ENCODE measurements around the gene BAZ1B. TPM values are rescaled to one million over a fixed set of nuclear protein-coding genes. Genes with fewer than 3 reads are reported as not detected.
A peak's percentile ranks its signal among the peaks of the same experiment; 100 is the strongest.
"Not testable (repeated sequence)": the region's sequence is repeated elsewhere in the genome, so short reads cannot be mapped to it uniquely, and the experiment has no call there.

BAZ1B gene
- total and polyA plus RNA-seq, 9 of the 15 experiments (the other 6 are each of a cell fraction or from before 2014, with no cell fraction given) = 15.0 to 134 (median 79.5) TPM

DNA sequence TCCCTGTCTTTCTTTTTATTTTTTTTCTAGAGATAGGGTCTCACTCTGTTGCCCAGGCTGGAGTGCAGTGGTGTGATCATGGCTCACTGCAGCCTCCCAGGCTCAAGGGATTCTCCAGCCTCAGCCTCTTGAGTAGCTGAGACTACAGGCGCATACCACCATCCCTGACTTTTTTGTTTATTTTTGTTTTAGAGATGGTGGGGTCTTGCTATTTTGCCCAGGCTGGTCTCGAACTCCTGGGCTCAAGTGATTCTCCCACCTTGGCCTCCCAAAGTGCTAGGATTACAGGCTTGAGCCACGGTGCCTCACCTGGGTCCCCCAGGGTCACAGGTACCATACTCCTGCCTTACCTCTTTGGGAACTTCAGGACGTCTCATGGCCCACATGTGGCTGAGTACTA is 91.6 kb downstream of the BAZ1B start:
- DNase-seq (ENCODE audit: extremely low read depth in 1 of 4, low spot score in 3 of 4); H2AFZ ChIP-seq (ENCODE audit: low read depth, low read length); ATAC-seq; H3K9ac ChIP-seq (ENCODE audit: insufficient read depth in 1 of 2, low read depth in 2 of 2, low read length in 2 of 2); POLR2A ChIA-PET; H3K4me2 ChIP-seq (ENCODE audit: insufficient read depth, low read length); H3K27ac ChIP-seq (ENCODE audit: extremely low read depth, low read depth, low read length); H3K9me1 ChIP-seq (ENCODE audit: control insufficient read depth, insufficient read depth, low read length); BruUV-seq (replicated peaks); CTCF ChIA-PET (ENCODE audit: low intra/inter-chr PET ratio); FAIRE-seq; H4K20me1 ChIP-seq (replicated peaks; ENCODE audit: control insufficient read depth, insufficient read depth, low read length); intact Hi-C loops (cut with micrococcal nuclease); H3K79me2 ChIP-seq (ENCODE audit: control insufficient read depth, insufficient read depth, low read length); H3K4me3 ChIP-seq; H3K9me3 ChIP-seq (replicated peaks; ENCODE audit: control insufficient read depth, insufficient read depth, low read depth, low read length); H3K36me3 ChIP-seq (ENCODE audit: control insufficient read depth, insufficient read depth, low read length): not testable (repeated sequence)
- in situ Hi-C loops (cut with MboI) = loop anchor here (5.0 to 25.0 kb wide), 2 partner anchors 113 to 1957 kb away; partner anchors contain the start of gene TRIM73
- Histone ChIP-seq H3K4me1 (replicated peaks in 1 of 2; ENCODE audit: control insufficient read depth in 2 of 2, insufficient read depth in 2 of 2, low read length in 2 of 2) (peaks cover 0 to 44% of the 10 kb centered on the region in 2 experiments; a peak in 2 of 5 replicates), H3K27me3 (ENCODE audit: control insufficient read depth in 2 of 2, insufficient read depth in 2 of 2, low read length in 2 of 2) (peaks cover 5 to 26% of the 10 kb centered on the region in 2 experiments; a peak in 4 of 5 replicates)
- TF ChIP-seq ZNF121 (CRISPR knock-in tag; conservative IDR thresholded peaks at IDR 0.05) (peak; percentile 95), BCOR (IDR thresholded peaks at IDR 0.05) (0 out of 2 replicates have a peak, but pooled peaks have one; percentile 12), KDM1A (IDR thresholded peaks at IDR 0.05) (peak in 1 of 2 experiments; percentile 53; a peak in 1 of 4 replicates), RBM25 (IDR thresholded peaks at IDR 0.05; ENCODE audit: low read depth, low read length, severe bottlenecking) (peak; percentile 16)
- 25% methylated on average over 4 of the region's 4 CpGs for WGBS (ENCODE audit: insufficient coverage, low coverage, missing lambda C conversion rate)

DNA sequence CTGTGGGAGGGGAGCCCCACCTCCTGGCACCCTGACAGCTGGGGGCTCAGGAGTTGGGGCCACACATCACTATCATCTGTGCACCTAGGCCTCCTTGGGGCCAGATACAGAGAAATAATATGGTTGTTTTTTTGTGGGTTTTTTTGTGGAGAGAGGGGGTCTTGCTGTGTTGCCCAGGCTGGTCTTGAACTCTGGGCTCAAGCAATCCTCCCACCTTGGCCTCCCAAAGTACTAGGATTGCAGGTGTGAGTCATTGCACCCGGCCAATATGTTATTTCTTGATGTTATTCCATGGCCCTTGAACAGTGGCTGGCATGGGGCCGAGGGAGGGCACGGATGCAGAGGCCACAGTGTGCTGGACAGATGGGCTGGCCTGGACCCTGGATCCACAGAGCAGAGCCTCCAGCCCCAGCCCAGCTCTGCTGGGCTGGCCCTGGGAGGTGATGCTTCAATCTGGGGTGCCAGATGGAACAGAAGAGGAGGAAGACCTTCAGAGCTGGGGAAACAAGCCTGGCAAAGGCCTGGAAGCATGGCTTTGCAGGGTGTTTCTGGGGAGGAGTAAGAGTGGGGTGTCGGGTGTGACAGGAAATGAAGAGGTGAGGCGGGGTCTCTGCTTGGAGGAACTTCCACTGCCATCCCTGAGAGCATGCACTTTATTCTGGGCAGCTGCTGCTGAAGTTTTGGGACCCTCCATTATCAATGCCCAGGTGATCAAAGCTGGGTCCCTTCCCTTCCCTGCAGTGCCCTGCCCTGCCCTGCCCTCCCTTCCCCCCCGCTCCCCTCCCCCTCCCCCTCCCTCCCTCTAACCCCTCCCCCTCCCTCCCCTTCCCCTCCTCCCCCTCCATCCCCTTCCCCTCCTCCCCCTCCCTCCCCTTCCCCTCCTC is 92.2 kb downstream of the BAZ1B start:
- Histone ChIP-seq H3K27me3 (ENCODE audit: control insufficient read depth in 2 of 2, insufficient read depth in 2 of 2, low read length in 2 of 2) (peaks cover 9 to 33% of the 10 kb centered on the region in 2 experiments; a peak in 4 of 5 replicates), H3K9ac (ENCODE audit: insufficient read depth in 1 of 2, low read depth in 2 of 2, low read length in 2 of 2) (no peak overlapping the region), H3K36me3 (ENCODE audit: control insufficient read depth, insufficient read depth, low read length) (no peaks in the 10 kb centered on the region), H3K9me3 (replicated peaks; ENCODE audit: control insufficient read depth, insufficient read depth, low read depth, low read length) (no peaks in the 10 kb centered on the region), H3K9me1 (ENCODE audit: control insufficient read depth, insufficient read depth, low read length) (no peaks in the 10 kb centered on the region), H3K27ac (ENCODE audit: extremely low read depth, low read depth, low read length) (no peak overlapping the region), H2AFZ (ENCODE audit: low read depth, low read length) (no peak overlapping the region), H3K4me1 (replicated peaks in 1 of 2; ENCODE audit: control insufficient read depth in 2 of 2, insufficient read depth in 2 of 2, low read length in 2 of 2) (peaks cover 0 to 38% of the 10 kb centered on the region in 2 experiments; a peak in 2 of 5 replicates), H3K4me3 (no peak overlapping the region), H4K20me1 (replicated peaks; ENCODE audit: control insufficient read depth, insufficient read depth, low read length) (no peaks in the 10 kb centered on the region), H3K79me2 (ENCODE audit: control insufficient read depth, insufficient read depth, low read length) (no peaks in the 10 kb centered on the region), H3K4me2 (ENCODE audit: insufficient read depth, low read length) (no peak overlapping the region)
- WGBS (ENCODE audit: insufficient coverage, low coverage, missing lambda C conversion rate) = 15% methylated on average over 5 of the region's 6 CpGs
- in situ Hi-C loops (cut with MboI) = loop anchor here (5.0 to 25.0 kb wide), 2 partner anchors 113 to 1957 kb away; partner anchors contain the start of gene TRIM73
- TF ChIP-seq ZNF121 (CRISPR knock-in tag; conservative IDR thresholded peaks at IDR 0.05) (peak; percentile 96), RFX7 (CRISPR knock-in tag; IDR thresholded peaks at IDR 0.05) (no peak), RBM25 (IDR thresholded peaks at IDR 0.05; ENCODE audit: low read depth, low read length, severe bottlenecking) (peak; percentile 14), KDM1A (IDR thresholded peaks at IDR 0.05) (0 out of 4 replicates have a peak, but pooled peaks of 1 of the 2 experiments have one; percentile 8), PCBP1 (IDR thresholded peaks at IDR 0.05; ENCODE audit: low read depth, low read length, poor library complexity, severe bottlenecking) (peak; percentile 65)
- TF ChIP-seq, protein P1, sequence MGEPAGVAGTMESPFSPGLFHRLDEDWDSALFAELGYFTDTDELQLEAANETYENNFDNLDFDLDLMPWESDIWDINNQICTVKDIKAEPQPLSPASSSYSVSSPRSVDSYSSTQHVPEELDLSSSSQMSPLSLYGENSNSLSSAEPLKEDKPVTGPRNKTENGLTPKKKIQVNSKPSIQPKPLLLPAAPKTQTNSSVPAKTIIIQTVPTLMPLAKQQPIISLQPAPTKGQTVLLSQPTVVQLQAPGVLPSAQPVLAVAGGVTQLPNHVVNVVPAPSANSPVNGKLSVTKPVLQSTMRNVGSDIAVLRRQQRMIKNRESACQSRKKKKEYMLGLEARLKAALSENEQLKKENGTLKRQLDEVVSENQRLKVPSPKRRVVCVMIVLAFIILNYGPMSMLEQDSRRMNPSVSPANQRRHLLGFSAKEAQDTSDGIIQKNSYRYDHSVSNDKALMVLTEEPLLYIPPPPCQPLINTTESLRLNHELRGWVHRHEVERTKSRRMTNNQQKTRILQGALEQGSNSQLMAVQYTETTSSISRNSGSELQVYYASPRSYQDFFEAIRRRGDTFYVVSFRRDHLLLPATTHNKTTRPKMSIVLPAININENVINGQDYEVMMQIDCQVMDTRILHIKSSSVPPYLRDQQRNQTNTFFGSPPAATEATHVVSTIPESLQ (CRISPR knock-in tag; IDR thresholded peaks at IDR 0.05) = no peak
- TF ChIP-seq, protein P2, sequence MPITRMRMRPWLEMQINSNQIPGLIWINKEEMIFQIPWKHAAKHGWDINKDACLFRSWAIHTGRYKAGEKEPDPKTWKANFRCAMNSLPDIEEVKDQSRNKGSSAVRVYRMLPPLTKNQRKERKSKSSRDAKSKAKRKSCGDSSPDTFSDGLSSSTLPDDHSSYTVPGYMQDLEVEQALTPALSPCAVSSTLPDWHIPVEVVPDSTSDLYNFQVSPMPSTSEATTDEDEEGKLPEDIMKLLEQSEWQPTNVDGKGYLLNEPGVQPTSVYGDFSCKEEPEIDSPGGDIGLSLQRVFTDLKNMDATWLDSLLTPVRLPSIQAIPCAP (CRISPR knock-in tag; IDR thresholded peaks at IDR 0.05; ENCODE audit: borderline replicate concordance) = no peak
- intact Hi-C loops (cut with micrococcal nuclease) = no loop called here
- CTCF ChIA-PET (ENCODE audit: low intra/inter-chr PET ratio) = no interaction called here
- ATAC-seq (no peak), FAIRE-seq (no peak), DNase-seq (ENCODE audit: extremely low read depth in 1 of 4, low spot score in 3 of 4) (no peak)
- POLR2A ChIA-PET = no interaction called here
- no TSS peak for BruUV-seq (replicated peaks)
